ENCODE results near the gene PBRM1. TPM values are rescaled to one million over a fixed set of nuclear protein-coding genes. Genes with fewer than 3 reads are reported as not detected.

The PBRM1 gene
- total RNA-seq, 1 experiment from 2014 or later, result 40.0 TPM

- Histone ChIP-seq H3K4me1 (ENCODE audit: control insufficient read depth in 1 of 2, insufficient read depth in 2 of 2, low read length in 2 of 2) (no peaks in the 10 kb centered on the region; a peak in 1 of 4 replicates), H3K36me3 (ENCODE audit: control insufficient read depth in 1 of 2, insufficient read depth in 2 of 2, low read length in 2 of 2) (peaks cover 10 to 26% of the 10 kb centered on the region in 2 experiments), H2AFZ (ENCODE audit: low read depth, low read length, poor library complexity, severe bottlenecking) (no peak overlapping the region), H3K27me3 (ENCODE audit: insufficient read depth, low read length) (no peaks in the 10 kb centered on the region), H3K9me3 (ENCODE audit: control insufficient read depth in 1 of 2, insufficient read depth in 1 of 2, low read depth in 1 of 2, low read length in 2 of 2) (no peaks in the 10 kb centered on the region), H4K20me1 (ENCODE audit: insufficient read depth) (no peaks in the 10 kb centered on the region), H3K79me2 (ENCODE audit: insufficient read depth, low read length) (no peaks in the 10 kb centered on the region), H3K4me2 (ENCODE audit: low read length) (no peak overlapping the region), H3K9me2 (ENCODE audit: insufficient read depth) (no peaks in the 10 kb centered on the region), H3K27ac (ENCODE audit: low read depth, low read length) (no peak overlapping the region), H3K9ac (ENCODE audit: low read length) (no peak overlapping the region), H3K4me3 (replicated peaks in 1 of 2; ENCODE audit: low read depth in 1 of 2, low read length in 2 of 2) (no peak overlapping the region)
- POLR2A ChIA-PET, result no interaction called here
- intact Hi-C loops (cut with micrococcal nuclease), result no loop called here
- CTCF ChIA-PET, result no interaction called here
- no TSS peak for BruUV-seq (replicated peaks)
- DNase-seq (ENCODE audit: low read depth, low spot score) (no peak), ATAC-seq (peak; percentile 30; the same call in 1 of the 2 replicates)
- TF ChIP-seq POLR2AphosphoS5 (IDR thresholded peaks at IDR 0.05; ENCODE audit: low read depth, low read length), result no peak
- TF ChIP-seq MAX (IDR thresholded peaks at IDR 0.05), result no peak
- no peak for TF ChIP-seq RAD21 (IDR thresholded peaks at IDR 0.05; ENCODE audit: low read depth)
- RAD21 ChIA-PET (ENCODE audit: low non-redundant PET in 1 of 2, low total read pairs in 2 of 2, uncharacterized antibody in 2 of 2, unreplicated experiment in 2 of 2), result no interaction called here
These were observed 36.1 kb downstream of the PBRM1 start for GRCh38 chr3:52649461-52650210.

- no peak for TF ChIP-seq CBX3 (IDR thresholded peaks at IDR 0.05; ENCODE audit: low read depth)
- Histone ChIP-seq H3K36me3 (ENCODE audit: control insufficient read depth in 1 of 2, insufficient read depth in 2 of 2, low read length in 2 of 2) (peaks cover 19 to 29% of the 10 kb centered on the region in 2 experiments; a peak in 3 of 4 replicates), H3K27me3 (ENCODE audit: insufficient read depth, low read length) (no peaks in the 10 kb centered on the region), H3K4me1 (ENCODE audit: control insufficient read depth in 1 of 2, insufficient read depth in 2 of 2, low read length in 2 of 2) (no peaks in the 10 kb centered on the region; a peak in 1 of 4 replicates), H3K4me3 (replicated peaks in 1 of 2; ENCODE audit: low read depth in 1 of 2, low read length in 2 of 2) (no peak overlapping the region), H2AFZ (ENCODE audit: low read depth, low read length, poor library complexity, severe bottlenecking) (no peak overlapping the region), H3K9me2 (ENCODE audit: insufficient read depth) (no peaks in the 10 kb centered on the region), H4K20me1 (ENCODE audit: insufficient read depth) (no peaks in the 10 kb centered on the region), H3K9me3 (ENCODE audit: control insufficient read depth in 1 of 2, insufficient read depth in 1 of 2, low read depth in 1 of 2, low read length in 2 of 2) (no peaks in the 10 kb centered on the region), H3K79me2 (ENCODE audit: insufficient read depth, low read length) (no peaks in the 10 kb centered on the region), H3K9ac (ENCODE audit: low read length) (no peak overlapping the region), H3K27ac (ENCODE audit: low read depth, low read length) (no peak overlapping the region), H3K4me2 (ENCODE audit: low read length) (no peak overlapping the region)
- ATAC-seq, result no peak
- POLR2A ChIA-PET, result no interaction called here
- BruUV-seq (replicated peaks), result TSS peak; percentile 33
- CTCF ChIA-PET, result no interaction called here
- RAD21 ChIA-PET (ENCODE audit: low non-redundant PET in 1 of 2, low total read pairs in 2 of 2, uncharacterized antibody in 2 of 2, unreplicated experiment in 2 of 2), result no interaction called here
- no peak for DNase-seq (ENCODE audit: low read depth, low spot score)
- intact Hi-C loops (cut with micrococcal nuclease), result no loop called here
These were observed 40.2 kb downstream of the PBRM1 start for GRCh38 chr3:52645549-52645948.

Data from HCT116 (cell line).